ENCODE data around the gene HSD11B1L. TPM values are rescaled to one million over a fixed set of nuclear protein-coding genes. Genes with fewer than 3 reads are reported as not detected.

HSD11B1L gene
- total RNA-seq, 1 experiment from 2014 or later, result 6.0 TPM

DNA sequence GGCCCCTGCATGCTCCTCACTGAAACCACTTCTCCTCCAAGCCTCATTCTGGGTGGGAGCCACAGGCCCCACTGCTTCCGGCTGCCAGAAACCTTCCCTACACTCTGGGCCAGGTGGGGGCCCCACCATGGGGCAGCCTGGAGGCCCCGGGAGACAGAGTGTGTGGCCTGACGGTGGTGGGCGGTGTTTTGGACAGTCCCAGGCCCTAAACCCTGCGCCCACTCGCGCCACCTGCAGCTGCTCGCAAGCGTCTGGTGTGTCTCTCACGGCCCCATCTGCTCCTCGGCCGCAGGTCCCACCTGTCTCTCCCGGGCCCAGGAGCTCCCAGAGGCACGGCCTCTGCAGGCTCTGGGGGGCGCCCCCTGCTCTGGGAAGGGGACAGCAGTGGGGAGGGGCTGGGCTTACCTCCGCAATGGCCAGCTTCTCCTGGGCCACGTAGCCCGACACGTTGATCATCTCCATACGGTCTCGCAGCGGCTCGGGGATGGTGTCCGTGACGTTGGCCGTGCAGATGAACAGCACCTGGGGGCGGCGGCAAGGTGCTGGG lies 14.9 kb downstream of the HSD11B1L start:
- no peak for TF ChIP-seq EZH2phosphoT487 (IDR thresholded peaks at IDR 0.05; ENCODE audit: borderline replicate concordance)
- TF ChIP-seq ZNF274 (IDR thresholded peaks at IDR 0.05; ENCODE audit: low read depth, low read length), result no peak
- TF ChIP-seq, protein P1, sequence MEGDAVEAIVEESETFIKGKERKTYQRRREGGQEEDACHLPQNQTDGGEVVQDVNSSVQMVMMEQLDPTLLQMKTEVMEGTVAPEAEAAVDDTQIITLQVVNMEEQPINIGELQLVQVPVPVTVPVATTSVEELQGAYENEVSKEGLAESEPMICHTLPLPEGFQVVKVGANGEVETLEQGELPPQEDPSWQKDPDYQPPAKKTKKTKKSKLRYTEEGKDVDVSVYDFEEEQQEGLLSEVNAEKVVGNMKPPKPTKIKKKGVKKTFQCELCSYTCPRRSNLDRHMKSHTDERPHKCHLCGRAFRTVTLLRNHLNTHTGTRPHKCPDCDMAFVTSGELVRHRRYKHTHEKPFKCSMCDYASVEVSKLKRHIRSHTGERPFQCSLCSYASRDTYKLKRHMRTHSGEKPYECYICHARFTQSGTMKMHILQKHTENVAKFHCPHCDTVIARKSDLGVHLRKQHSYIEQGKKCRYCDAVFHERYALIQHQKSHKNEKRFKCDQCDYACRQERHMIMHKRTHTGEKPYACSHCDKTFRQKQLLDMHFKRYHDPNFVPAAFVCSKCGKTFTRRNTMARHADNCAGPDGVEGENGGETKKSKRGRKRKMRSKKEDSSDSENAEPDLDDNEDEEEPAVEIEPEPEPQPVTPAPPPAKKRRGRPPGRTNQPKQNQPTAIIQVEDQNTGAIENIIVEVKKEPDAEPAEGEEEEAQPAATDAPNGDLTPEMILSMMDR (IDR thresholded peaks at IDR 0.05 in 2 of 3, conservative IDR thresholded peaks at IDR 0.05 in 1 of 3; ENCODE audit: borderline replicate concordance in 1 of 3, insufficient read depth in 1 of 3, low read depth in 2 of 3, low read length in 2 of 3), result no peak
- TF ChIP-seq EZH2 (IDR thresholded peaks at IDR 0.05), result no peak
- TF ChIP-seq ZFX (IDR thresholded peaks at IDR 0.05), result no peak
- Histone ChIP-seq H3K9me2 (ENCODE audit: insufficient read depth) (no peaks in the 10 kb centered on the region), H3K9me3 (ENCODE audit: control insufficient read depth in 1 of 2, insufficient read depth in 1 of 2, low read depth in 1 of 2, low read length in 2 of 2) (no peaks in the 10 kb centered on the region), H2AFZ (ENCODE audit: low read depth, low read length, poor library complexity, severe bottlenecking) (no peak overlapping the region), H3K9ac (ENCODE audit: low read length) (no peak overlapping the region), H3K27ac (ENCODE audit: low read depth, low read length) (no peak overlapping the region), H3K4me3 (replicated peaks in 1 of 2; ENCODE audit: low read depth in 1 of 2, low read length in 2 of 2) (no peak overlapping the region), H3K27me3 (ENCODE audit: insufficient read depth, low read length) (no peaks in the 10 kb centered on the region), H3K4me1 (ENCODE audit: control insufficient read depth in 1 of 2, insufficient read depth in 2 of 2, low read length in 2 of 2) (peaks cover 4 to 20% of the 10 kb centered on the region in 2 experiments; a peak in 2 of 4 replicates), H3K79me2 (ENCODE audit: insufficient read depth, low read length) (peaks cover 54% of the 10 kb centered on the region), H4K20me1 (ENCODE audit: insufficient read depth) (peaks cover 17% of the 10 kb centered on the region; the same call in 1 of the 2 replicates), H3K36me3 (ENCODE audit: control insufficient read depth in 1 of 2, insufficient read depth in 2 of 2, low read length in 2 of 2) (peaks cover 20 to 67% of the 10 kb centered on the region in 2 experiments; a peak in 3 of 4 replicates), H3K4me2 (ENCODE audit: low read length) (no peak overlapping the region)
- ChIA-PET POLR2A (no interaction called here), CTCF (no interaction called here), RAD21 (ENCODE audit: low non-redundant PET in 1 of 2, low total read pairs in 2 of 2, uncharacterized antibody in 2 of 2, unreplicated experiment in 2 of 2) (no interaction called here)
- no peak for ATAC-seq
- no TSS peak for BruUV-seq (replicated peaks)
- no peak for DNase-seq (ENCODE audit: low read depth, low spot score)
- intact Hi-C loops (cut with micrococcal nuclease), result no loop called here
